DMS153 treated with DMSO at 0.1 percent for 48 hours (cell line): ENCODE measurements around the gene PMEL.

Source experiments
- DNase-seq: peaks from one replicate; lab custom pipeline; 2025; ENCODE audit not compliant: unreplicated experiment; lab: John Stamatoyannopoulos, UW

Gene PMEL

DNA sequence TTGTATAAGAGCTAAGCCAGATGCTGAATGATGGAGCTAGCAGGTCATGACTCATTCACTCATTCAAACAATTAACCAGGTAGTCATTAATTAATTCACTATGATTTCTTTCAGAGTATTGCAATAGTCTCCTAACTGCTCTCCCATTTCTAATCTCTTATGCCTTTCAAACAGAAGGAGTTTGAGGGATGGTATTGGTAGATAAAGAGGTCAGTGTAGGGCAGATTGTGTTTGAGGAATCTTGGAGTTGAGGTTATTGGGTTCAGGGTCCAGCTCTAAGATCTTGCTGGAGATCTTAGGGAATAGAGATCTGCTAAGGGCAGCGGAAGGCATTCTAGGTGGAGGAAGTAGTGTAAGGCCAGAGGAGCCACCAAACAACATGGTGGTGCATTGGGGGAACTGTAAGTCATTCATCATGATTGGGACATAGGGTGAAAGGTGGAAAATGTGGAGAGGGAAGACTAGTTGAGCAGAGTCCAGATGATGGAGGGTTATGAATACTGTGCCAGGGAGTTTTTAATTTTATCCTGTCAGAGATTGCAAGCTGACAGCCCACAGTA is 23.2 kb downstream of the PMEL start:
- DNase-seq = no peak

DNA sequence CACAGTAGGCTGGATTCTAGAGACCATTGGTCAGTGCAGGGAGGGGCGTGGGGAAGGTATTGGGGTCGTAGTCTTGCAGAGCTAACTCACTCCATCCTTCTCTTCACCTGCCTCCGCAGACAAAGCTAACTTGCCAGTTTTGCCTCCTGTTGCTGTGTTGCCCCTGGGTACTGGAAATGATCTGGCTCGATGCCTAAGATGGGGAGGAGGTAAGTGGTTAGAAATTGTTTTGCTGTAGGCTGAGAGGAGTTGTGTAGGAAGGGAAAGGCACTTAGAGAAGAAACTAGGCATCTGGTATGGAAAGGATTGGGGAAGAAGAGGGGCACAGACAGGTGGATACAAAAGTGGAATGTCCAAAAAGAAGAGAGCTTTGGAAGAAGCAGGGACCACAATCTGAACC is 23.8 kb downstream of the PMEL start:
- DNase-seq = no peak

DNA sequence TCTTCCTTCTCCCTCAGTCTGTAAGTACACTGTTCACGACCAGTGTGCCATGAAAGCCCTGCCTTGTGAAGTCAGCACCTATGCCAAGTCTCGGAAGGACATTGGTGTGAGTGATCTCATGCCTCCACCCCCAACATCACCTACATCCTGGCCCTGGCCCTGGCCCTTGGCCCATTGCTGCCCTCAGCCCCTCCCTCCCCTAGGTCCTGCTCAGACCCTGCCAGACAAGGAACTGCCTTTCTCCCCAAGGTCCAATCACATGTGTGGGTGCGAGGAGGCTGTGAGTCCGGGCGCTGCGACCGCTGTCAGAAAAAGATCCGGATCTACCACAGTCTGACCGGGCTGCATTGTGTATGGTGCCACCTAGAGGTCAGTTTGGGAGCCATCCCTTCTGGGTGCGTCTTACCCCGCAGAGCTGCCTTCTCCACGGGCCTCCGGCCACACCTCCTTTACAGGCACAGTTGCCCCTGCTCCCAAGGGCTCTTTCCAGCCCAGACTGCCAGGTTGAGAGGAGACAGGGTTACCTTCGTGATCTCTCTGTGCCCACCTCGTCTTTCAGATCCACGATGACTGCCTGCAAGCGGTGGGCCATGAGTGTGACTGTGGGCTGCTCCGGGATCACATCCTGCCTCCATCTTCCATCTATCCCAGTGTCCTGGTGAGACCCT is 25.6 kb downstream of the PMEL start:
- DNase-seq = peak; percentile 63

DNA sequence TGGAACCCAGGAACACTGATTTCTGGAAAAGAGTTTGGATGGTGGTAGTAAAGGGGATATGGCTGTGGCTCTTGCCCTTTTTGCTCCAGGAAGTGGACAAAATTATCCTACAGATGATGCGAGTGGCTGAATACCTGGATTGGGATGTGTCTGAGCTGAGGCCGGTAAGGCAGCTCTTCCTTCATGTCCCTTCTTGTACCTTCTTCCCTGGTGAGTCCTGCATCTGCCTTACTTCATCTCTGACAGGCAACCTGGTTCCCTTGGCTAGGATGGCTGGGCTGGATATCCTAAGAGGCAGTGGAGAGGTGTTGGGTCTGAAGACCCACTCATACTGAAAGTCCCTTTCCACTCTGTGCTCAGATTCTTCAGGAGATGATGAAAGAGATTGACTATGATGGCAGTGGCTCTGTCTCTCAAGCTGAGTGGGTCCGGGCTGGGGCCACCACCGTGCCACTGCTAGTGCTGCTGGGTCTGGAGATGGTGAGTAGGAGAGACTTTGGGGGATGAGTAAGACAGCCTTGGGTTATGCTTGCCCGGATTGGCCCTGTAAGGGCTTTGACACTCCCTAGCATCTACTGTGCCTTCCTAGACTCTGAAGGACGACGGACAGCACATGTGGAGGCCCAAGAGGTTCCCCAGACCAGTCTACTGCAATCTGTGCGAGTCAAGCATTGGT is 26.9 kb downstream of the PMEL start:
- no peak for DNase-seq

DNA sequence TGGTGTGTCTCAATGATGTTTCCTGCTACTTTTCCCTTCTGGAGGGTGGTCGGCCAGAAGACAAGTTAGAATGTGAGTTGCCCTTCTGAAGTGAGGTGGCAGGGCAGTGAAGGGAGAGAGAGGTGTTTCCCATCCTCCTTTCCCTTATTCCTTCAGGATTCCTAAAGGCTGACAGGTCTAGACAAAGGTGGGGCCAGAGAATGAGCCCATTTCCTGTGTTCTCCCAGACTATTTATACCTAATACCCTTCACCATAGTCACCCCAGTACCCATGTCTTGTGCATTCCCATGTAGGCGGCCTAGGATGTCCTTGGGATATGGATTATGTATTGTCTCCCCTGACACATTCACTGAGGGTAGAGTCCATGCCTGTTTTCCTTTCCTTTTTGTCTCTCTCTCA is 27.9 kb downstream of the PMEL start:
- DNase-seq = no peak

DNA sequence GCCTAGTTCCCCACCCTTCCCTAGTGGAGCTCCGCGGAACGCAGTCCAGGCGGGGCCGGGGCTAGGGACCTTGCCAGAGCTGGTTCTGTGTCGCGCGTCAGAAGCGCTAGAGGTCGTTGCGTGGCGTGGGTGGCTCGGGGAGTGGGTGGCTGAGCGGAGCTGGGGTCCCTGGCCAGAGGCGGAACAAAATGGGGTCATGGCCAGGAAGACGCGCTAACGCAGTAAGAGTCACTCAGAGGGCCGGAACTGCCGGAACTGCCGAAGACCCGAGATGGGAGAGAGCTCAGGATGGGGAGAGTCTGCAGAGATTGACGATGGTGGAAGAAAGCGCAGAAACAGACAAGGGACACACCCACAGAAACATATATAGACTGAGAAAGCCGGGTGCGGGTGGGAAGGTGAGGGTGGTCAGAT is 30.1 kb downstream of the PMEL start:
- no peak for DNase-seq

DNA sequence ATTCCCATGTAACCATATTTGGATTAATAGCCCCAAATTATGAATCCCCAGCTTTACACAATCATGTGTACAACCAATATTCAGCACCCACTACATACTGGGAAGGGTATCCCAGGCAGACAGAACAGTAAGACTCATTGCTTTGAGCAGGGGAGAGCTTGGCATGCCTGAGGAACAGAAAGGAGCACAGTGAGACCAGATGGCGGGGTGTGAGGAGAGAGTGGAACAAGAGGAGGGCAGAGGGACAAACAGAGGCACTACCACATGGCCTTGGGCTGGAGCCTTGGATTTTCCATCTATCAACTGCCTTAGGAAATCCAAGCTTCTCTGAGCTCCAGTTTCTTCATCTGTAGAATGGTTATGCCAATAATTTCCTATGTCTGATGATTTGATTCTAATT is 31.1 kb downstream of the PMEL start:
- no peak for DNase-seq

DNA sequence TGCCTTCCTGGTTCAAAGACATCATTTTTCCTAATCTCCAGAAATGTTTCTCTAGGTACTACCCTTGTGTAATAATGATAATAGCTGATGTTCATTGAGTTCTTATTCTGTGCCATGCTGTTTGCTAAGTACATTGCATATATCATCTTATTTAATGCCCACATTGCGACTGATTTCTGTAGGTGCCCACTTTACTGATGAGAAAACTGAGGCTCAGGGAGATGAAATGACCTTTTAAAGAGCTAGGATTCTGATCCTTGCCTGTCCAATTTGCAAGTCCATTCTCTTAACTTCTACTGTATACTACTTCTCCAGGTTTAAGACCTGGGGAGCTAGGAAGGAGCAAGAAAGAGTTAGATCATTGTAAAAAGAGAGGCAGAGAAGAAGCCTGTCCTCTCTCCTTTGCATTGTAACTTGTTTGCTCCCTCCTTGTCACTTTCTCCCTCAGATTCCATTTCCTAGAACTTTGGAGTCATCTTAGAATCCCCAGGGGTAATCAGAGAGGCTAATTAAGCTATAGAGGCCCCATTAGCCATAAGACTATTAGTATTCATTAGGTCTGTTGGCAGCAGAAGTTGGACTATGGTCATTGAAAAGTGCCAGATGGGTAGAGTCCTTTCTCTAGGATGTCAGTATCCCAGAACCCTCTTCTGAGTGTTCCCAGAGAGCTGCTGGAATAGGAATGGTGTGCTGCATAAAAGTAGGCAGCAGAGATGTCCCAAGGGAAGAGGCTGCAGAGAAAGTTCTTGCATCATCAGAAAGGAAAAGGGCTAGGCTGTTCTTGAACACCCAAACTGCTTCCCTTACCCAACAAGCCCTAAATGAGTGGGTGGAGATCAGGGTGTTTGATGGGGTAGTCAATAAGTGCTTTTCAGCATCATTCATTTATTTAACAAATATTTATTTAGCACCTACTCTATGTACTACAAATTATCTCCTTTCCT is 31.8 kb downstream of the PMEL start:
- DNase-seq = no peak

DNA sequence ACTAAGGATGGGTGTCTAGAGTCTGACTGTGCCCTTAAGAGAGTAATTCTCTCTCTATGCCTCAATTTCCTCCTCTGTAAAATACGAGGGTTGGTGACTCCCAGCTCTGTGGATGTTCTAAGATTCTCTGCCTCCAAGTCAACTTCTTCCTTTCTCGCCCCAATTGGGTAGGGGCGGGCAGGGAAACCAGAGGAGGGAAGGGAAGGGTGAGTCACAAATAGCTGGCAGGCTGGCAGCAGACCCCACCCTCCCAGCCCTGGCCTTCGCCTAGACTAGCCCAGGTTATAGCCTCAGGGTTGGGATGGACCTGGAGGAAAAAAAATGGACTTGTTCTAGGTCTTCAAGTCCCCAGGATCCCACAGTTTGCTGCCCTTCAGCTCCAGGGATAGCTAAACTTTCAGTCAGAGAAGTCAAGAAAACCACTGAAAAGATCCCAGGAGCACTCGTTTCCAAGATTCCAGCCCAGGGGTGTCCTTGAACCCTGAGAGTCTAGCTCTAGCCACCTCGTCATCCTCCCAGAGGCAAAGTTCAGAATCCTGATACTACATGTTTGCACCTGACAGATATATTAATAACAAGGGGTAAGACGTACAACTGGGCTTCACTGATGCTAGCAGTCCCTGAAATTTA is 32.6 kb downstream of the PMEL start:
- DNase-seq = no peak

DNA sequence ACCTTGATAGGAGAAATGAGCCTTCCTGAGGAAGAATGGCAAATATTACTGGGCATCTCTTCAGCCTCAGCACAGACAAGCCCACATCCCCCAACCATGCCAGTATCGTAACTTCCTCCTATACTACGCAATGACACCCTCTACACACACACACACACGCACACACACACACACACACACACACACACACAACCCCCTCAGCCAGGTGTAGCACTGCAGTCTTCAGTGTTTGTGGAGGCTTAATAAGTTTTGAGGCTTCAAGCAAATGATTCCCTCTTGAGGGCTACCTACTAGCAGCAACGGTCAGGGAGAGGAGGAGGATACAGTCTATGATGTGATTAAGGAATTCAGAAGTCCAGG is 33.3 kb downstream of the PMEL start:
- no peak for DNase-seq

DNA sequence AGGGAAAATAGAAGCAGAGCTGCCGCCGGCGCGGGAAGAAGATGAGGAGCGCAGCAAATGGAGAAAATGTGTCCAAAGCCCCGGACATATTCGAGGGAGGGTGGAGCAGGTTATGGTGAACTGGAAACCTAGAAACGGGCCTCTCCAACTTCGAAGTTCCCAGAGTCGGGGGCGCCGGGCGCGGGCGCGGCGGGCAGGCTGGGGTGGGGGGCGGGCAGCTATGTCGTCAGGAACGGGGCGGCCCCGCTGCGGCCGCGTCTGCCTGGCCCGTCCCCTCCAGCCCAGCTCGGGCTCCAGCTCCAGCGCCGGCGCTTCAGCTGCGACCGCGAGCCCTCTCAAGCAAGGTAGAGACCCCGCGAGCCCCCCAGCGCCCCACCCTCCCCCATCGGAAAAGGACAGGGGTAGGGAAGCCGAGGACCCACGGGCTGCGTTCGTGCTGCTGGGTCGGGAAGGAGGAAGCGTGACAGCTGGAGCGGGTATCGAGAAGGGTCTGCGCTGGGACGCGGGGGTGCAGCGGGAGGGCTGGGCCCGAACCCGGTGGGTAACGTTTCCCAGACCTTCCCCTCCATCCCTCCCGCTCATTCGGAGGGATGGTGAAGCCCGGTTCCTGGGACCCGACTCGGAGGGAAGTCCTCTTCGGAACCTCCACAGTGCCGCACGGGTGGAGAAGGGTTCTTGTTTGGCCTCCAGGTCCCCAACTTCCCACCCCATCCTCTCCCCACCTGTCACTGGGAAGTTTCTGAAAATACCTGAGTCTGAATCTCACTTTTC is 33.9 kb downstream of the PMEL start:
- DNase-seq = no peak

DNA sequence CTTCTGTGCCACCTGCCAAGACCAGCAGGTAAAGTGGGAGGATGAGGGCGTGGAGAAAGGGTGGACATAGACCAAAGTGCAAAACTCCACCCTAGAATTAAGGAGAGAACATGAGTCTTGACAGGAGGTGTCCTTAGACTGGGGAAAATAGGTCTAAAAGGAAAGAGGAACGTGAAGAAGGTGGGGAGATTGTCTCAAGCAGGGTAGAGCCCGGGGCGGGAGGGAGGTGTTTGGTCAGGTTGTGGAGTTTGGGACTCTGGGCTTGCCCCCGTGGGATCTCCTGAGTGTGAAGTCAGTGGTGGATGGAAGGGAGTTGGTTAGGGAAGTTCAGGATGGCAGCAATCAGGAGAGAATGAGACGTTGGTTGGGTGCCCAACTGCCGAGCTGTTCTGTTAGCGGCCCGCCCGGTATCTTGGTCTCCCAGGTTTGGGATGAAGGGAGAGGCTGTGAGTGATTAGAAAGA is 34.5 kb downstream of the PMEL start:
- no peak for DNase-seq

DNA sequence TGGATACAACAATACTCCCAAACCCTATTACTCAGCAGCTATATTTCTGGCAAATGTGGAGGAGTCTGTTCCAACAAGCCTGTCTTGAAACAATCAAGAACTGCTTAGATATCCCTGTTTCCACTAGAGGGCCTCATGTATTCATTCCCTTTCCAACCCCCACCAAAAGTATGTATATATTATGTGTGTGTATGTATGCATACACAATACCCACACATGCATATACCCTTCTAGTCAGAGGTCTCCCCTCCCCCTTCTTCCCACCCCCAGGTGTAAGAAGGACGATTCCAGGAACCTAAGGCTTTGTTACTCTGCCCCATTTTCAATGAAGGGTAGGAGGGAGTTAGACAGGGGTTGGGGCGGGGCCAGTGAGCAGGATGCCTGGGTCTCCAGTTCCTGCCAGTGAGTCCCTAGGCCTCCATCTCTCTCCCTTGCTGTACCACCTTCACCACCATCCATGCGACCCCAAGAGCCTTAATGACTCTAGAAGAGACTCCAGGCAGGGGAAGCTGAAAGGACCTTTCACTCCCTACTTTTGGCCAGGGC is 35.0 kb downstream of the PMEL start, which contains the start of gene DGKA:
TSS of gene DGKA (plus strand) at position 392 of the 546 bp plus-strand sequence. CDS start 5,342 bp downstream, outside the sequence.
- peak; percentile 48 for DNase-seq

DNA sequence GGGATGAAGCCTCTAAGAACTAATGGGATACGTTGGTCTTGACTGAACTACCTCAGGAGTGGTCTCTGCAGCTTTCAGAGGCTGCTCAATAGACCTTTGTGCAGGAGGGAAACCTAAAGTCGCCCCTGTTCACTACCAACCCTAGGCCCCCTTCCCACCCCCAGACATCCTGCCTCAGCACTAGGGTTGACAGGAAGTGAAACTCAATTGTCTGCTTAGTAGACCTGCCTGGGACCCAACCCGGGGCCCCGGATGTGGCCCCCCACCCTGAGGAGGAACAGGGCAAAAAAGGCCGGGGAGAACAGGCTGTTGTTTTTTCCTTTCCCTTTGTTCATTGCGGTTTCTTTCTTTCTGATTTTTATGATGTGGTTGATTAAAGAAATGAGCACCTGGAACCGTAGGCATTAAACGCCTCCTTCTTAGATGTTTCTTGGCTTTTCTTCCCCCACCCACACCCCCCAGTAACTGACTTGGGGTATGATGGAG is 36.5 kb downstream of the PMEL start:
- no peak for DNase-seq

DNA sequence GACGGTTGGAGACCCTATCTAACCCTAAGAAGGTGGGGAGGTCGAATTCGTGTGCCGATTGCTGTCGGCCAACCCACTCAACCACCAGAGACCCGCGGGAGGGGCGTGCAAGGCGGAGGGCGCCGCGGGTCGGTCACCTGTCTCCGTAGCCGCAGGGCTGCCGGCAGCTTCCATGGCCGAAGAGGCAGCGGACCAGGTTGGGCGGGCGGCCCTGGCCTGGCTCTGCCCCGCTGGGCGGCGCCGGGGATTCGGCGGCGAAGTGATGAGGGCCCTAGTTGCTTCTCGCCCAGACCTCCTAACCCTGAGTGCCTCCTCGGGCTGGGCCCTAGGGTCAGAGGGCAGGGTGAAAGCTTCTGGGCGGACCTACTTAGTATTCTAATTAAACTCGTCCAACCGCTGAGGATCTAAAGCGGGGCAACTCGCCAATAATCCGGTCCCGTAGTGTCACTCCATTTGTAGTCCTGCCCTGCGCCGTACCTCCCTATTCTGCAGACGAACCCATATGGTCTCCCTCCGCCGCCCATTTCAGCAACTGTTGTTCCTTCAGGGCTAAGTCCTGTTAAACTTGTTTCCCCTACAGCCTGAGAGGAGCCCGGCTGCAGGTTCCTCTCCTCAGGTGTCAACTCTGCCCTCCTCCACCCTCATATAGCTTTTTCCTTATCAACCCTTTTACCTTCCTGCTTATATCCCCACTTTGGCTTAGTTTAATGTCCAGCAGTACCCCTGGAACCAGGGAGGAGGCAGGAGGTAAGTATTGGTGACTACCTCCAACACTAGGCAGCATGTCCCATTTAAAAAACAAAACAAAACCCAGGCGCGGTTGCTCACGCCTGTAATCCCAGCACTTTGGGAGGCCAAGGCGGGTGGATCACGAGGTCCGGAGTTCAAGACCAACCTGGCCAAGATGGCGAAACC is 38.0 kb downstream of the PMEL start, which contains the start of gene PYM1:
TSS of gene PYM1 (minus strand) at position 307 of the 915 bp plus-strand sequence. CDS start at position 174, 133 bp downstream.
- peak; percentile 42 for DNase-seq

DNA sequence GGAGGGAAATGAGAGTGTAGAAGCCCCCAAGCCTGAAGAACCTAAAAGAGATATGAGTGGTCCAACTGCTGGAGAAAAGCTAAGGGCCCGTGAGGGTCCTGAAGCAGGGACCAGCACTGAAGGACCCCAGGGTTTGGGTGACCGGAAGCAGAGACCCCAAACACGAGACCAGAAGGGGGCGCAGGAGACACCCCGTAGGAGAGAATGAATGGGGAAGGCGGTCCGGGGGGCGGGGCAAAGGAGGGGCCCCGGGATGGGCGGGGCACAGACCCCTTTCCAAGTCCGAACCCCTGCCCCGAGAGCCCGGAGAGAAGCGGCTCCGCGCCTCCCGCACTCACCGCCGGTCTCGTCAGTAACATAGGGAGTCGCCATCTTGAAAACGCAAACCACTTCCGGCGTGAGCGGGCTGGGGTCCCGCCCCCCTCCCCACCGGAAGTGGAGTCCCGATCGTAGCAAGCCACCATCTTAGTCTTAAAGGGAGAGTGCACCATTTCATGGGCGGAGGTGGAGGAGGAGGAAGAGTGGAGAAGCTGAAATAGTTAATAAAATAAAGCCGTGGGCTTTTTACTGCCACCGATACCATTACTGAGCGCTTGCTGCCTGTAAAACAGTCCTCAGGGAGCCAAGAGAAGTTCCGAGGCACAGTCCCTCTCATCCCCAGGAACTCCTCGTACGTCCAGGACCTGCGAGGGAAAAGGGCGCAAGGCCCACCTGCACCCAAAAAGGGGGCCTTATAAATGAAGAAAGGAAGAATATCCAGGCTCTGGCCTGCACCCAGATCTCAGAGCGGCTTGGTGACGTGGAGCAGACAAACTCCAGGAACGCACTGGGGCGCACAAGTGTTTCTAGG is 38.9 kb downstream of the PMEL start:
- DNase-seq = peak; percentile 72
